ENCODE results near the gene ATG9A. TPM values are rescaled to one million over a fixed set of nuclear protein-coding genes. Genes with fewer than 3 reads are reported as not detected.

Gene ATG9A
- total and polyA plus RNA-seq, 4 donors: 26.2 to 59.8 (median 50.9) TPM

- no peak for DNase-seq (ENCODE audit: low read depth in 4 of 6, low spot score in 6 of 6)
- WGBS (ENCODE audit: insufficient coverage): 94% methylated on average over 3 of the region's 3 CpGs
- Histone ChIP-seq H3K4me1 (ENCODE audit: control insufficient read depth, insufficient read depth, low read length) (peaks cover 26% of the 10 kb centered on the region), H3K27ac (ENCODE audit: low read depth, low read length) (no peak overlapping the region), H3K27me3 (ENCODE audit: control insufficient read depth, insufficient read depth, low read length) (no peaks in the 10 kb centered on the region), H3K4me3 (ENCODE audit: low read depth, low read length) (no peak overlapping the region), H3K36me3 (ENCODE audit: control insufficient read depth, insufficient read depth, low read length) (peaks cover 65% of the 10 kb centered on the region), H3K9me3 (ENCODE audit: control insufficient read depth, insufficient read depth, low read length) (no peaks in the 10 kb centered on the region)
These were observed 4.1 kb downstream of the ATG9A start for GRCh38 chr2:219225350-219225749.

DNA sequence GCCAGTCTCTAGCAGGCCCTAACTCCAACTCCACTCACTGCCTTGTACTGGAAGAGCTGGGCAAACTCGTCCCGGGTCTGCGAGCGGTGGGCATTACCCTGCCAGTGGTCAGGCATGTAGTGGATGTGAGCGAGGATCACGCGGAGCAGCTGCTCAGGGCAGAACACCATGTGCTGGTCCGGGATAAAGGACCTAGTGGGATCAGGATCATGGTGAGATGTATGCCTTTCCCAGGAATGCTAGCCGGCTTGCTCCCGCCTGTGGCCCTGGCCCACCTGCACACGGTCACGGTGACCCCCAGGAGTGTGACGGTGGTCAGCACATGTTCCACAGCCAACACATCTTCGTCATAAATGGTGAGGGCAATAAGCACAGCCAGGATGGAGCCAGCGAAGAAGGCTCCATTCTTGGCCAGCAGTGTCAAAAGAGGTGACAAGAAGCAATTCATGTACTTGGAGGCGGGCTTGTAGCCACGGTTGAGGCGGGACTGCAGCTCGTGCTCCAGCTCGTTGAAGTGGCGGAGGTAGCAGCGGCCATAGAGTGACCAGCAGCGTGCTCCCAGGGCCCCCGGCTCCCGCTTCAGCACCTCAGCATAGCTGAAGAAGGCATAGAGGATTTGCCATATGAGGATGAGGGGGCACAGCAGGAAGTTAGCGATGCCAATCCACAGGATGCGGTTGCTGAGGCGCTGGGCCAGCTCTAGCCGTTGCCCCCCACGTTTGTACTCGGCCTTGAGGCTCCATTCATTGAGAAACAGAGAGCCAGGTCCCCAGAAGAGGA, 5.4 kb downstream of the ATG9A start:
- Histone ChIP-seq H3K27me3 (ENCODE audit: control insufficient read depth, insufficient read depth, low read length) (no peaks in the 10 kb centered on the region), H3K27ac (ENCODE audit: low read depth, low read length) (no peak overlapping the region), H3K4me3 (ENCODE audit: low read depth, low read length) (no peak overlapping the region), H3K36me3 (ENCODE audit: control insufficient read depth, insufficient read depth, low read length) (peaks cover 76% of the 10 kb centered on the region), H3K4me1 (ENCODE audit: control insufficient read depth, insufficient read depth, low read length) (peaks cover 35% of the 10 kb centered on the region), H3K9me3 (ENCODE audit: control insufficient read depth, insufficient read depth, low read length) (no peaks in the 10 kb centered on the region)
- 96% methylated on average over 31 of the region's 31 CpGs for WGBS (ENCODE audit: insufficient coverage)
- no peak for DNase-seq (ENCODE audit: low read depth in 4 of 6, low spot score in 6 of 6)

GRCh38 chr2:219221957-219222518, 7.4 kb downstream of the ATG9A start:
- no peak overlapping the region for H3K4me3 ChIP-seq (ENCODE audit: low read depth, low read length)
- peaks cover 39% of the 10 kb centered on the region for H3K4me1 ChIP-seq (ENCODE audit: control insufficient read depth, insufficient read depth, low read length)
- 92% methylated on average over 14 of the region's 16 CpGs for WGBS (ENCODE audit: insufficient coverage)
- H3K36me3 ChIP-seq (ENCODE audit: control insufficient read depth, insufficient read depth, low read length): peaks cover 74% of the 10 kb centered on the region
- no peaks in the 10 kb centered on the region for H3K27me3 ChIP-seq (ENCODE audit: control insufficient read depth, insufficient read depth, low read length)
- H3K9me3 ChIP-seq (ENCODE audit: control insufficient read depth, insufficient read depth, low read length): no peaks in the 10 kb centered on the region
- H3K27ac ChIP-seq (ENCODE audit: low read depth, low read length): no peak overlapping the region
- DNase-seq (ENCODE audit: low read depth in 4 of 6, low spot score in 6 of 6): no peak

GRCh38 chr2:219220652-219221402, 8.6 kb downstream of the ATG9A start:
- Histone ChIP-seq H3K4me1 (ENCODE audit: control insufficient read depth, insufficient read depth, low read length) (peaks cover 50% of the 10 kb centered on the region), H3K27me3 (ENCODE audit: control insufficient read depth, insufficient read depth, low read length) (no peaks in the 10 kb centered on the region), H3K36me3 (ENCODE audit: control insufficient read depth, insufficient read depth, low read length) (peaks cover 75% of the 10 kb centered on the region), H3K9me3 (ENCODE audit: control insufficient read depth, insufficient read depth, low read length) (no peaks in the 10 kb centered on the region), H3K27ac (ENCODE audit: low read depth, low read length) (no peak overlapping the region), H3K4me3 (ENCODE audit: low read depth, low read length) (no peak overlapping the region)
- no peak for DNase-seq (ENCODE audit: low read depth in 4 of 6, low spot score in 6 of 6)
- WGBS (ENCODE audit: insufficient coverage): 100% methylated on average over 4 of the region's 19 CpGs

DNA sequence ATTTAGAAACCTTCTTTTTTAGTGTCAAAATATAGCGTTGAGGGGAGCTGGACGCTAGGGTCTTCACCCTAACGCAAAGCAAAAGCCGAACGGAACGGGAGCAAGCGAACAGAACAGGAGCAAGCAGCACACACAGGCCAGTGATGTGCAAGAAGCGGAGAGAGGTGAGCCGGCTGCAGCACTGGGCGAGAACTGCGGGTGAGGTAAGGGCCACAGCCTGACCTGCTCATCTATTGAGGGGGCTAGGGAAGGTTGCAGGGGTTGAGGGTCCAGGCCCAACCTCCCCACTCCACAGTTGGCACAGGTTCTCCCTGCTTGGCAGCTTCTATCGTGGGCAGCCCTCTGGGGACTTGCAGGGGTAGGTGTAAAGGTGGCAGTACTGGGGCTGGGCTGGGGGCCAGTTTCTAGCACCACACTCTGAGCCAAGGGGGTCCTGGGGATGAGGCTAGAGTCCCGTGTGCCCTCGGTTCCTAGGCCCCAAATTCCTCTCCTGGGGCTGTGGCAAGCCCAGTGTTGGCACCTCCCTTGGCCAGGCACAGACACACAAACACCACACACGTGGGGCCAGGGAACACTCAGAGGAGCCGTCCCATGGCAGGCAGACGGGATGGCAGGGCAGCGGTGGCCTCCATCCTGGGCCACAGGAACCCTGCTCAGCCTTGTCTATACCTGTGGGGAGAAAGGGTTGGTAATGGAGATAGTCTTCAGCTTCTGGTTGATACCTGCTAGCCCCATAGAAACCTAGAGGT, 9.5 kb downstream of the ATG9A start:
- Histone ChIP-seq H3K36me3 (ENCODE audit: control insufficient read depth, insufficient read depth, low read length) (peaks cover 72% of the 10 kb centered on the region), H3K4me1 (ENCODE audit: control insufficient read depth, insufficient read depth, low read length) (peaks cover 51% of the 10 kb centered on the region), H3K9me3 (ENCODE audit: control insufficient read depth, insufficient read depth, low read length) (no peaks in the 10 kb centered on the region), H3K27me3 (ENCODE audit: control insufficient read depth, insufficient read depth, low read length) (no peaks in the 10 kb centered on the region), H3K4me3 (ENCODE audit: low read depth, low read length) (no peak overlapping the region), H3K27ac (ENCODE audit: low read depth, low read length) (peak overlapping the region; percentile 97)
- 88% methylated on average over 14 of the region's 18 CpGs for WGBS (ENCODE audit: insufficient coverage)
- DNase-seq (ENCODE audit: low read depth in 4 of 6, low spot score in 6 of 6): no peak

DNA sequence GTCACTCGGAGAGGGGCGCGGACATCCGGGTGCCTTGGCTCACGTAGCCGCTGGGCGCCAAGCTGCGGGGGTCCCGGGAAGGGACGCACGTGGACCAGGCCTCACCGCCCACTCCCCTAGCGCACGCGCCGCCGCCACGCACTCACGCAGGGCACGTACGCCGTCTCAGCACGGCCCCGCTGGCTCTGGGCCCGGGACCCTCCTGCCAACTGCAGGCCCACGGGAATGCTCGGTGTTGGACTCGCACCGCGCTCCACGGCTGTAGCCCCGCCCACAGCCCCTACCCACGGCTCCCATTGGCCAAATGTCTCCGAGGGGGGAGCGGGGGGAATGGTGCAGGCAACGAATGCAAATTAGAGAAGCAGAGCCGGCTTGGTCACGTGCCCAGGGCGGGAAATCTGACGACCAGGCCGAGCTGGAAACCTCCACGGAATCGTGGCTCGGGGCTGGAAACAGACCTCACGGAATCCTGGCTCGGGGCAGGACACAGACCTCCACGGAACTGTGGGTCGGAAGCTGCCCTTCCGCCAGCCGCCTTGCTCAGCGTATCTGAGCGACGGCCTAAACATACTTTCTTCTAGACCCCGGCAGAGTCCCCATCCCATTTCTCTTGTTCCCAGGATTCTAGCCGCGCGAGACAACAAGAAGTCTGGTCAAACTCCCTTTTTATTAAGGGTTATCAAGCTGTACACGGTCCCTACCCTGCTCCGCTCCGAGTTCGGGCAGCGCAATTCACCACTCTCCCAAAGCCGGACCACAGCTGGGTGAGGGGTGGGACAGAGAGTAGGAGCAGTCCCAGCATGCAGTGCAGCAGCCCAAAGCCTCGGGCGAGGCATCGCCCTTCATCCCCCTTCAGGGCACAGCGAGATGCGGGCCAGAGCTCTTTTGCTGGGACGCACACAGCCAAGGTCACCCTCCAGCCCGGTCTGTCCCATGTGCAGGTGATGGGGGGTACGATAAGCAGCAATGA, 10.4 kb downstream of the ATG9A start, which contains the start of gene ABCB6:
Gene ABCB6, minus strand, starts transcription at position 227 of the 970 bp plus-strand sequence. CDS start 285 bp downstream, outside the sequence.
- H3K4me1 ChIP-seq (ENCODE audit: control insufficient read depth, insufficient read depth, low read length): peaks cover 51% of the 10 kb centered on the region
- H3K9me3 ChIP-seq (ENCODE audit: control insufficient read depth, insufficient read depth, low read length): no peaks in the 10 kb centered on the region

GRCh38 chr2:219218217-219218731, 11.2 kb downstream of the ATG9A start:
- Histone ChIP-seq H3K36me3 (ENCODE audit: control insufficient read depth, insufficient read depth, low read length) (peaks cover 71% of the 10 kb centered on the region), H3K9me3 (ENCODE audit: control insufficient read depth, insufficient read depth, low read length) (no peaks in the 10 kb centered on the region), H3K27me3 (ENCODE audit: control insufficient read depth, insufficient read depth, low read length) (no peaks in the 10 kb centered on the region), H3K4me3 (ENCODE audit: low read depth, low read length) (peak overlapping the region; percentile 64), H3K27ac (ENCODE audit: low read depth, low read length) (peak overlapping the region; percentile 97), H3K4me1 (ENCODE audit: control insufficient read depth, insufficient read depth, low read length) (peaks cover 51% of the 10 kb centered on the region)
- WGBS (ENCODE audit: insufficient coverage): under 1% methylated on average over 37 of the region's 37 CpGs
- DNase-seq (ENCODE audit: low read depth in 4 of 6, low spot score in 6 of 6): peak in 3 of 6 donors; percentile 59 to 67 (median 61)

More for the DNA sequence above, 10.4 kb downstream of the ATG9A start, which contains the start of gene ABCB6:
- peak; percentile 90 to 99 (median 96) for DNase-seq (ENCODE audit: low read depth in 4 of 6, low spot score in 6 of 6)
- peak within 1 kb of the TSS; percentile 64 for H3K4me3 ChIP-seq (ENCODE audit: low read depth, low read length)
- peaks cover 71% of the 10 kb centered on the region for H3K36me3 ChIP-seq (ENCODE audit: control insufficient read depth, insufficient read depth, low read length)
- H3K27me3 ChIP-seq (ENCODE audit: control insufficient read depth, insufficient read depth, low read length): no peaks in the 10 kb centered on the region
- under 1% methylated on average over 61 of the region's 71 CpGs for WGBS (ENCODE audit: insufficient coverage)
- H3K27ac ChIP-seq (ENCODE audit: low read depth, low read length): peak within 1 kb of the TSS; percentile 97

- Histone ChIP-seq H3K27me3 (ENCODE audit: control insufficient read depth, insufficient read depth, low read length) (no peaks in the 10 kb centered on the region), H3K4me3 (ENCODE audit: low read depth, low read length) (no peak overlapping the region), H3K36me3 (ENCODE audit: control insufficient read depth, insufficient read depth, low read length) (peaks cover 69% of the 10 kb centered on the region), H3K4me1 (ENCODE audit: control insufficient read depth, insufficient read depth, low read length) (peaks cover 51% of the 10 kb centered on the region), H3K27ac (ENCODE audit: low read depth, low read length) (no peak overlapping the region), H3K9me3 (ENCODE audit: control insufficient read depth, insufficient read depth, low read length) (no peaks in the 10 kb centered on the region)
- WGBS (ENCODE audit: insufficient coverage): 90% methylated on average over 6 of the region's 6 CpGs
- DNase-seq (ENCODE audit: low read depth in 4 of 6, low spot score in 6 of 6): no peak
These were observed 12.9 kb downstream of the ATG9A start for GRCh38 chr2:219216535-219216915.

Data from spinal cord (tissue), 10 donors.